ENCODE measurements around the gene COL20A1.

- no peak for TF ChIP-seq CTCF (IDR thresholded peaks at IDR 0.05)
- no peak for TF ChIP-seq POLR2A (IDR thresholded peaks at IDR 0.05)
- TF ChIP-seq EP300 (IDR thresholded peaks at IDR 0.05): no peak
These were observed 33.6 kb downstream of the COL20A1 start for GRCh38 chr20:63326314-63327230.

Measured in tibial nerve (tissue), 4 donors.